ENCODE results near the gene ABHD2. TPM values are rescaled to one million over a fixed set of nuclear protein-coding genes. Genes with fewer than 3 reads are reported as not detected.

ABHD2 gene
- total RNA-seq, 4 donors from 2014 or later: 37.8 to 81.5 (median 58.3) TPM

- peak; percentile 44 for DNase-seq
- WGBS, 2 donors (ENCODE audit: low coverage in 1 of 2): 43 to 55% methylated on average over 2 to 7 of the region's 7 CpGs
- H3K27me3 ChIP-seq: no peaks in the 10 kb centered on the region
- peak overlapping the region; percentile 6 to 49 (median 37) for H3K27ac ChIP-seq
- H3K36me3 ChIP-seq: peaks cover 0 to 28% (median 10%) of the 10 kb centered on the region in 4 donors
- no peaks in the 10 kb centered on the region for H3K9me3 ChIP-seq
- H3K4me1 ChIP-seq: peaks cover 5 to 15% (median 11%) of the 10 kb centered on the region in 4 donors
- no peak for TF ChIP-seq EP300 (IDR thresholded peaks at IDR 0.05; ENCODE audit: low read depth)
- TF ChIP-seq CTCF (IDR thresholded peaks at IDR 0.05): no peak
- no peak for TF ChIP-seq POLR2AphosphoS5 (IDR thresholded peaks at IDR 0.05)
- TF ChIP-seq POLR2A (IDR thresholded peaks at IDR 0.05): no peak
- H3K4me3 ChIP-seq: no peak overlapping the region
- in situ Hi-C loops (cut with MboI; ENCODE audit: low pct_ligation_motif_present in 1 of 4, low pct_unique_long_range_greater_than_20kb in 1 of 4, low sequenced_read_pairs in 3 of 4) (loop anchor here in 2 of 4 donors (25.0 kb wide), 2 partner anchors 135 to 285 kb away; partner anchors contain the start of gene MFGE8 (in 1 of the 2)), intact Hi-C loops (cut with DNase I; ENCODE audit: low total_unique reads) (no loop called here)
Measured at GRCh38 chr15:89196994-89197393, 108.7 kb downstream of the ABHD2 start.

- Histone ChIP-seq H3K9me3 (no peaks in the 10 kb centered on the region), H3K27ac (peak overlapping the region; percentile 6 to 49 (median 37)), H3K4me1 (peaks cover 5 to 15% (median 11%) of the 10 kb centered on the region in 4 donors), H3K36me3 (peaks cover 0 to 27% (median 7%) of the 10 kb centered on the region in 4 donors), H3K27me3 (no peaks in the 10 kb centered on the region), H3K4me3 (no peak overlapping the region)
- intact Hi-C loops (cut with DNase I; ENCODE audit: low total_unique reads) (no loop called here), in situ Hi-C loops (cut with MboI; ENCODE audit: low pct_ligation_motif_present in 1 of 4, low pct_unique_long_range_greater_than_20kb in 1 of 4, low sequenced_read_pairs in 3 of 4) (loop anchor here in 2 of 4 donors (25.0 kb wide), 2 partner anchors 135 to 285 kb away; partner anchors contain the start of gene MFGE8 (in 1 of the 2))
- TF ChIP-seq POLR2A (IDR thresholded peaks at IDR 0.05) (no peak), EP300 (IDR thresholded peaks at IDR 0.05; ENCODE audit: low read depth) (no peak), POLR2AphosphoS5 (IDR thresholded peaks at IDR 0.05) (no peak), CTCF (IDR thresholded peaks at IDR 0.05) (no peak)
- WGBS, 2 donors (ENCODE audit: low coverage in 1 of 2): 39 to 46% methylated on average over 2 to 4 of the region's 4 CpGs
- peak; percentile 41 for DNase-seq
Measured at GRCh38 chr15:89197503-89197971, 109.3 kb downstream of the ABHD2 start.

GRCh38 chr15:89198196-89198595 is 109.9 kb downstream of the ABHD2 start:
- Histone ChIP-seq H3K9me3 (no peaks in the 10 kb centered on the region), H3K4me1 (peaks cover 5 to 15% (median 11%) of the 10 kb centered on the region in 4 donors), H3K4me3 (no peak overlapping the region), H3K36me3 (peaks cover 0 to 21% (median 6%) of the 10 kb centered on the region in 4 donors), H3K27me3 (no peaks in the 10 kb centered on the region), H3K27ac (peak overlapping the region in 2 of 4 donors; percentile 40 to 52)
- no peak for DNase-seq
- 67 to 79% methylated on average over 1 to 2 of the region's 2 CpGs for WGBS, 2 donors (ENCODE audit: low coverage in 1 of 2)
- intact Hi-C loops (cut with DNase I; ENCODE audit: low total_unique reads) (no loop called here), in situ Hi-C loops (cut with MboI; ENCODE audit: low pct_ligation_motif_present in 1 of 4, low pct_unique_long_range_greater_than_20kb in 1 of 4, low sequenced_read_pairs in 3 of 4) (loop anchor here in 2 of 4 donors (25.0 kb wide), 2 partner anchors 136 to 286 kb away; partner anchors contain the start of gene MFGE8 (in 1 of the 2))
- no peak for TF ChIP-seq POLR2A (IDR thresholded peaks at IDR 0.05)
- TF ChIP-seq POLR2AphosphoS5 (IDR thresholded peaks at IDR 0.05): no peak
- no peak for TF ChIP-seq EP300 (IDR thresholded peaks at IDR 0.05; ENCODE audit: low read depth)
- no peak for TF ChIP-seq CTCF (IDR thresholded peaks at IDR 0.05)

- no peaks in the 10 kb centered on the region for H3K27me3 ChIP-seq
- DNase-seq: no peak
- intact Hi-C loops (cut with DNase I; ENCODE audit: low total_unique reads): no loop called here
- H3K27ac ChIP-seq: peak overlapping the region in 2 of 4 donors; percentile 26 to 52
- 71 to 91% methylated on average over 1 to 3 of the region's 3 CpGs for WGBS, 2 donors (ENCODE audit: low coverage in 1 of 2)
- peaks cover 0 to 14% (median 5%) of the 10 kb centered on the region in 4 donors for H3K36me3 ChIP-seq
- peaks cover 5 to 15% (median 11%) of the 10 kb centered on the region in 4 donors for H3K4me1 ChIP-seq
- H3K9me3 ChIP-seq: no peaks in the 10 kb centered on the region
- no peak overlapping the region for H3K4me3 ChIP-seq
- TF ChIP-seq POLR2A (IDR thresholded peaks at IDR 0.05): no peak
- no peak for TF ChIP-seq CTCF (IDR thresholded peaks at IDR 0.05)
- no peak for TF ChIP-seq POLR2AphosphoS5 (IDR thresholded peaks at IDR 0.05)
- TF ChIP-seq EP300 (IDR thresholded peaks at IDR 0.05; ENCODE audit: low read depth): no peak
- in situ Hi-C loops (cut with MboI; ENCODE audit: low pct_ligation_motif_present in 1 of 4, low pct_unique_long_range_greater_than_20kb in 1 of 4, low sequenced_read_pairs in 3 of 4): loop anchor here in 2 of 4 donors (25.0 kb wide), 2 partner anchors 137 to 287 kb away; partner anchors contain the start of gene MFGE8 (in 1 of the 2)
Measured at GRCh38 chr15:89198934-89199333, 110.7 kb downstream of the ABHD2 start.
